GOT3 (cell line): ENCODE measurements around the gene KLC1.
"Not testable (repeated sequence)": the region's sequence is repeated elsewhere in the genome, so short reads cannot be mapped to it uniquely, and the experiment has no call there.

ENCODE experiments used
- DNase-seq: peaks from one replicate; lab custom pipeline; 2025; ENCODE audit warnings: mixed read lengths; lab: John Stamatoyannopoulos, UW

Gene KLC1

DNA sequence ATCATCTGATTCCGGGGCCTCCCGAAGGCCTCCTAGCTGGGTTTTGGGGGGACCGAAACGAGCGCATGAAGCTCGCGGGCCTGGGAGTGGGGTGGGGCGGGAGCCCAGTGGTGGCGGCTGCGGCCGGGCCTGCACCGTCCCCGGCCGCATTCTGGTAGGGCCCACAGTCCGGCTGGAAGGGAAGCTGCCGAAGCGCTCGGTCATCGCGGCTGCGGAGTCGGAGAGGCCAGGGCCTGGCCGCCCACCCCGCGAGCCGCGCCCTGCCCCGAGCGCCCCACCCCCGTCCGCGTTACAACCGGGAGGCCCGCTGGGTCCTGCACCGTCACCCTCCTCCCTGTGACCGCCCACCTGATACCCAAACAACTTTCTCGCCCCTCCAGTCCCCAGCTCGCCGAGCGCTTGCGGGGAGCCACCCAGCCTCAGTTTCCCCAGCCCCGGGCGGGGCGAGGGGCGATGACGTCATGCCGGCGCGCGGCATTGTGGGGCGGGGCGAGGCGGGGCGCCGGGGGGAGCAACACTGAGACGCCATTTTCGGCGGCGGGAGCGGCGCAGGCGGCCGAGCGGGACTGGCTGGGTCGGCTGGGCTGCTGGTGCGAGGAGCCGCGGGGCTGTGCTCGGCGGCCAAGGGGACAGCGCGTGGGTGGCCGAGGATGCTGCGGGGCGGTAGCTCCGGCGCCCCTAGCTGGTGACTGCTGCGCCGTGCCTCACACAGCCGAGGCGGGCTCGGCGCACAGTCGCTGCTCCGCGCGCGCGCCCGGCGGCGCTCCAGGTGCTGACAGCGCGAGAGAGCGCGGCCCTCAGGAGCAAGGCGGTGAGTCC is at the start of gene KLC1:
KLC1 (plus strand) TSS at position 528 of the 819 bp plus-strand sequence. CDS start 25,354 bp downstream, outside the sequence.
- DNase-seq, result peak; percentile 7

DNA sequence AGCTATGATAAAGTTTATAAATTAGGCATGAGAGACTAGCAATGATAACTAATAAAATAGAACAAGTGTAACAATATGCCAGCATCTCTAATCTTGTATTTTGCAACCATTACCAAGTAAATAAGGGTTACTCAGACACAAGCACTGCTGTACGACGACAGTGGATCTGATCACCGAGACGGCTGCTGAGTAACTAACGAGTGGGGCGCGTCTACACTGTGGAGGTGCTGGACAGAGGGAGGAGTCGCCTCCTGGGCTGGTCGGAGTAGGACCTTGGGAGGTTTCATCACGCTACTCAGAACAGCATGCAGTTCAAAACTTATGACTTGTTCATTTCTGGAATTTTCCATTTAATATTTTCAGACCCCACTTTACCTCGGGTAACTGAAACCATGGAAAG is 47.8 kb upstream of the KLC1 start:
- no peak for DNase-seq

DNA sequence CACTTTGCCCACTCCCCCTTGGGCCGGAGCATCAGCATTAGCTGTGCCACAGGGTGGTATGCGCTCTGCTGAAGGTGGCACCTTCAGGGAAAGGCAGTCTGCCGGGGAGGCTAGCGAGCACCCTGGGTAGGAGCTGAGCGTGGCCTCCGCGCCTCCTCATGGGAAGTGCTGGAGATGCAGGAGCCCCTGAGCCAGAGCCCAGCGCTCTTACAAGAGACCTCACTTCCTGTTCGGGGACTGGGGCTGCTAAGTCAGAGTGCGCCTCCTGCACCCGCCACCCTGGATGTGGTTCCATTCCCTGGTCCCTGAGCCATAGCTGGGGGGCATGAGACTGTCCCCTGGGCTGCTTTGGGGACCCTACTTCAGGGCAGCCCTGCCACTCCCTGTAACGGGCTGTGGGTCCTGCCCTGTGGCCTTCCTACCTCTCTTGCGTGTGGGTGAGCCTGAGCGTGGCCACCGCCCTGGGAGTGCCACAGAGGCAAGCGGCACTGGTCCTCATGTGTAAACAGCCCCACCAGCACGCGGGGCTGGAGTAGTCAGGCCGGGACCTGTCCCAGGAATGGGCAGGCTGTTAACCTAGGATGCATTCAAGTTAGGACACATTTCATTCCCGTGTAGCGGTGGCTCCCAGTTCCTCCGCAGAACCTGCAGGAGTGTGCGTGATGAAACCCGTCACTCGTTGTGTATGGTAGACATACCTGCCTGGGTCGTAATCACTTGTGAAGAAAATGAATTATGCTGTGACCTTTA is 46.9 kb upstream of the KLC1 start:
- no peak for DNase-seq

DNA sequence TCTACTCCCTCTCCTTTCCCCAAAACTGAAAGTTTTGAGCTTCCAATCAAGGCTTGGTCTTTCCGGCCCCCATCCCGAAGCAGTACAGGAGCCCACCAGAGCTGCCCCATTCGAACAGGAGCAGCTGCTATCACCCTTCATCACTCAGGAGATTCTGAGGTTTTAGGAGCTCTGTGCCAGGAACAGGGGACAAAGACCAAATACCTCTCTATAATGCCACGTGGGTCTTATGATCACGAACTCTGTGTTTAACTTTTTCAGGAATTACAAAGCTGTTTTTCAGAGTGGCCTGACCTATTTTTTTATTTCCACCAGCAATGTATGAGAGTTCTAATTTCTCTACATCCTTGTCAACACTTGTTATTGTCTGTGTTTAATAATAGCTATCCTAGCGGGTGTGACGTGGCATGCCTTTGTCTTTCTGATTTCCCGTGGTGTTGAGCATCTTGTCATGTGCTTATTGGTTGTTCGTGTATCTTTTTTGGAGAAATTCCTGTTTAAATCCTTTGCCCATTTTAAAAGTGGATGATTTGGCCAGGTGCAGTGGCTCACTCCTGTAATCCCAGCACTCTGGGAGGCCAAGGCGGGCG is 44.6 kb upstream of the KLC1 start:
- DNase-seq, result no peak

DNA sequence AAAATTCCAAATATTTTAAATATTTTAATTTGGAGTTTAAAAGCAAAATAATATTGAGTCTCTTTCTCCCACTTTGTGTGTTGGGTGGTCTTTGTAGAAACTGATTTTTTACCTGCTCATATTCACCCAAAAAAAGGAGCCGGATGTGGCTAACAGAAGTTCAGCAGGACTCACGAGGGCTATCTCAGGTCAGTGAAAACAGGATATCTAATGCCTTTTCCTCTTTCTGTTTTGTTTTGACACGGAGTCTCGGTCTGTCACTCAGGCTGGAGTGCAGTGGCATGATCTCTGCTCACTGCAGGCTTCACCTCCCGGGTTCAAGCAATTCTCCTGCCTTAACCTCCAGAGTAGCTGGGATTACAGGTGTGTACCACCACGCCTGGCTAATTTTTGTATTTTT is 35.4 kb upstream of the KLC1 start:
- DNase-seq, result no peak

DNA sequence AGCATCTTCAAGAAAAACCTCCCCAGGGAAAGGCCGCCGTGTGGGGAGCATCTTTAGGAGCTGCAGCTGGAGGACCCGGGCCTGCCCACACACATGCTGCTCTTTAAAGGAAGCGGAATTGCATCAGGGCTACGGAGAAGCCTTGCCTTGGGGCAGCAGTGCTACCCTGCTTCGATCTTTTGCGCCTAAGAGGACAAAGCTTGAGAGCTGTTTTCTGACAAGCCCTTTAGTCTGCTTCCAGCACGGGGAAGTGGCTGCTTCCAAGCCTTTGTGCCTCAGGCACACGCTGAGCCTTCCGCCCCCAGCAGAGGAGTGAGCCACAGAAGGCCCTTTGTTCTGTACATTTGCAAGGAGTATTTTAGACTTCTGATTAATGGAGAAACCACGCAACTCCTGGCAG is 34.7 kb upstream of the KLC1 start:
- no peak for DNase-seq

DNA sequence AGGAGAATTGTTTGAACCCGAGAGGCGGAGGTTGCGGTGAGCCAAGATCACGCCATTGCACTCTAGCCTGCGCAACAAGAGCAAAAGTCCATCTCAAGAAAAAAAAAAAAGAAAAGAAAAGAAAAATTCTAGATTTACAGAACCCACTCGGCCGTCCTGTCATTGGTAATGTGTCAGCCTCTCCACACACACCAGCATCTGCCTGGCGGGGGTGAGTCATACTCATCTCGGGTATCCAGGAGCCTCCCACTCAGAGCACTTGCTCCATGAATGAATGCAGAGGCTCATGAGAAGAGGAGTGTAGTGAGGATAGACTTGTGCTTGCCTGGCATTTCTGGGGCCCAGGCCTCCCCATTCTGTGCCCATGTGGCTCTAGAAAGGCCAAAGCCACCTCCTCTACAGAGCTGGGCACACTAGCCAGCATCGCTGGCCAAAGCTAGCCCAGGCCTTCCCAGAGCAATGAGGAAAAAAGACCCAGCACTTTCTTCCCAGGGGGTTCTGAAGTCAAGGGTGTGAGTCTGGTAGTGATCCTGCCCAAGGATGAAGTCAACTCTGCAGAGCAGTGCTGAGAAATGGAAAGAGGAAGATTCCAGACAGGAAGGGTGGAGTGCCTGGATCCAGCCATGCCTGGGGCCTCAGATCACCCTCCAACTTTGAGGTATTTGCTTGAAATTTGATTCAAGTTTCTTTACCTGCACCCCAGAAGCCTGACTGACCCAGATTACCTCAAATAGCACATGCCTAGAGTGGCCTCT is 31.2 kb upstream of the KLC1 start:
- no peak for DNase-seq

DNA sequence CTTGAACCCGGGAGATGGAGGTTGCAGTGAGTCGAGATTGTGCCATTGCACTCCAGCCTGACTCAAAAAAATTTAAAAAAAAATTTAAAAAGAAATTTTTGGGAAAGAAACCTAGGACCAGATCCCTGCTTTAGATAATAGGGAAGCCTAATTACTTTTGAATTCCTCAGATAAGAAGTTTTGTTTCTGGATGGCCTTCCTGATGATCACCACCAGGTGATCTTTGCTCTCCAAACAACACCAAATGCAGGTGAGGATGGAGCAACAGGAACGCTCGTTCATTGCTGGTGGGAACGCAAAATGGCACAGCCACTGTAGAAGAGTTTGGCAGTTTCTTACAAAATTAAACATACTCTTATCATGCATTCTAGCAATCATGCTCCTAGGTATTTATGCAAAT is 28.5 kb upstream of the KLC1 start:
- DNase-seq, result no peak

DNA sequence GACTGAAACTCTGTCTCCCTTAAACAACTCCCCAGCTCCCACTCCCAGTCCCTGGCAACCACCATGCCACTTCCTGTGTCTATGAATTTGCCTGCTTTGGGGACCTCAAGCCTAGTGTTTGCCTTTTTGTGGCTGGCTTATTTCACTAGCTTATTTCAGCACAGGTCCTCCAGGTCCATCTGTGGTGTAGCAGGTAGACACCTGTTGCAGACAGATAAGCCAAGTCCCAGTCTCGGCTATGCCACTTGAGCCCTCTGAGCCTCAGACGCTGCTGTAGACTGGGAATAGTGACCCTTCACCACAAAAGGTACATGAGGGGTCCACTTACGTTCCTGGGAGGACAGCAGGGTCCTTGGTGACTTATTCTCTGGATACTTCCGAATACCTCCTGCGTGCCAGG is 24.4 kb upstream of the KLC1 start:
- DNase-seq, result no peak

DNA sequence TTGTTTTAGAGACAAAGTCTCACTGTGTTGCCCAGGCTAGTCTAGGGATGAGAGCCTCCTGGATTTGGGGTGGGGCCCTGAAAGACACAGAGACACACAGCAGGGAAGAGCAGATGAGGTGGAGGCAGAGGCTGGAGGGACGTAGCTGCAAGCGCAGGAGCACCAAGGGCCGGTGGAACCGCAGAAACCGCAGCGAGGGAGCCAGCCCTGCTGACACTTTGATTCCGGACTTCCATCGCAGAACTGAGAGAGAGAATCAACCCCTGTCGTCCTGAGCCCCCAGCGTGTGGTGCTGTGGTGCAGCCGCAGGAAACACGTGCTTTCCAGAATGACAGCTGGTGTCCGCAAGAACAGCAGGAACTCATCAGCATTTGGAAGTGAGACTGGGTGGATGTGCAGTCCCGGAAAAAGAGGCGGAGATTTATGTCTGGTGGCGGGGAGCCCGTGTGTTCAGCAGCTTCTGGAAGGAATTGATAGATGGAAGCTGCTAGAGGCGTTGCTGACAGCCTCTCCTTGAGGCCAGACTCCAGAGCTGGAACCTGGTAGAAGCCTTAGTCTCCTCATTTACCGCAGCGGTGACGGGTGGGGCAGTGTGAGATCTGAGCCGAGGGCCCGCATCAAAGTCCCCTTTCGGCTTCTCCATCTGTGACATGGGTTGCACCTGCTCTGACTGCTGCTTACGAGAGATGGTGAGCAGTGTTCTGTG is 21.9 kb upstream of the KLC1 start:
- DNase-seq, result no peak

DNA sequence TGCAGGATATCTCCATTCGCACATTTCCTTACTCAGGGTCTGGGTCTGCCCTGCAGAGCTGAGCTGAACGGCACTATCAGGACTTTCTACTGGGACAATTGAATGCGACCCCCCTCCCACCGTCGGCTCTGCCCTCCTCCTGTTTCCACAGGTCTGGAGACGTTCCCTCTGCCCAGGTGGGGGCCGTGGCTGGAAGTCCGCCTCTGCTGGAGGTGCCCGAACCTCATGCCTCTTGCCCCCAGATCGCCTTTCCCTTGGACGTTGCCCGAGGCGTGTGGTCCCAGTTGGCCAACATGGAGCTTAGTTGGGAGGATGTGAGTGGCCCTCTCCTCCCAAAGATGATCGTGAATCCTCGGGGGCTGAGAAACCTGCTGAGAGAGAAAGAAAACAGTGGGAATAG is 21.2 kb upstream of the KLC1 start:
- DNase-seq, result no peak

DNA sequence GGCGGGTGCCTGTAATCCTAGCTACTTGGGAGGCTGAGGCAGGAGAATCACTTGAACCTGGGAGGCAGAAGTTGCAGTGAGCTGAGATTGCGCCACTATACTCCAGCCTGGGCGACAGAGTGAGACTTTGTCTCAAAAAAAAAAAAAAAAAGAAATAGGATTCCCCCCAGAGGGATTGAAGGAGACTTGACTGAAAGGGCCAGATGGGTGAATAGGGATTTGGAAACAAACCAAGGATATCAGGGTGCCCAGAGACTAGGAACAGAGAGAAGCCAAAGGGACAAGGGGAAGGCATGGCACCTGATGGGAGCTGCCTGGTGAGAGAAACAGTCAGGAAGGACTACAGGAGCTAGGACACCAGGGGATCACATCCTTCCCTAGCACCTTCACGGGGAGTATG is 19.9 kb upstream of the KLC1 start:
- DNase-seq, result not testable (repeated sequence)

DNA sequence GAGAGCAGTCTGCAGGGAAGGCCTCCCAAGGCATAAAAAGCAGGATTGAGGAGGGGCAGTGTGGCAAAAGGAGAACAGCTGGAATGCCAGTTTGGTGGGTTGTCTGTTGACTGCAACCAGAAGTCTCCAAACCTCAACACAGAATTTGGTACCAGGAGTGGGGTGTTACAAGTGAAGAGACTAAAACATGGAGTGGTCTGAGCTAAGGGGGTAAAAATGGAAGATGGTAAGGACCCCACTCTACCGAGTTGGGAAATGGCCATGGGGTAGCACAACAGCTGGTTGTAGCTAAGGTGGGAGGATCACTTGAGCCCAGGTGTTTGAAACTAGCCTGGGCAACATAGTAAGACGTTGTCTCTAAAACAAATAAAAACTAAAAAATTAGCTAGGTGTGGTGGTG is 17.8 kb upstream of the KLC1 start:
- DNase-seq, result no peak

DNA sequence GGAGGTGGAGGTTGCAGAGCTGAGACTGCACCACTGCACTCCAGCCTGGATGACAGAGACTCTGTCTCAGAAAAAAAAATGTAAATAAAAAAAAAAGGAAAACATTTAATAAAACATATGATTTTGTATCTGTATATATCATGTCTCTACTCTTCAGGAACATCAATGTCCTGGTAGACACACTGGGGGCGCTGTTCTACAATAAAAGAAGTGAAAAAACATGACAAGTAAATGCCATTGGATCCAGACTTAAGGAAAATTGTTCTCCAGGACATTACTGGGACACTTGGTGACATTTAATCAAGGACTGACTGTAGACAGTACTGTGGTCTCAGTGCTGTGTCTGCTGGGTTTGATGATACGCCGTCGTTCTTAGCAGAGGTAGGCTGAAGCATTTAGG is 15.5 kb upstream of the KLC1 start:
- no peak for DNase-seq

DNA sequence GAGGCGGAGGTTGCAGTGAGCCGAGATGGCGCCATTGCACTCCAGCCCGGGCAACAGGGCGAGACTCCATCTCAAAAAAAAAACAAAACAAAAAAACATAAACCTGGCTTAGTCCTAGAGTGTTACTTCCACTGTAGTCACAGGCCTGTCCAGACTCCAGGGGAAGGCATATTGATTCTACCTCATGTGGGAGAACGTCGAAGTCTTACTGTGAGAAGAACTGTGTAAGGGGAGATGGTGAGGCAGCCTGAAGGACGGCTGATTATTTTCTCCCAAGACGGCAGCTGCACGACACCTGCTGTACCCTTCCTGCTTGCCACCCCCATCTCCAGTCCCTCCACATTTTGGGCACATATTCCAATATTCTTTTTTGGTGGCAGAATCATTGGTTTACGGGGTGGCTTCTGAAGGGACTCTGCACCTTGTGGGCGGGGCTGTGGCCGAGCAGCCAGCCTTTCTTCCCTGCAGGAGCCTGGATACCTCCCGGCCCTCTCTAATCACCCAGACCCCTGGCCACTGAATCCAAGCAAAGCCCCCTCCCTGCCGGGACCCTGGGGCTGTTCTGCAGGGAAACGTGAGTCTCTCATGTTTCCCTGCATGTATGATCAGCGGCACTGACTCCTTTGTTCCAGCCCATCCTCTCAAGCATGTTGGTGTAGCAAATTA is 12.2 kb upstream of the KLC1 start:
- DNase-seq, result no peak

DNA sequence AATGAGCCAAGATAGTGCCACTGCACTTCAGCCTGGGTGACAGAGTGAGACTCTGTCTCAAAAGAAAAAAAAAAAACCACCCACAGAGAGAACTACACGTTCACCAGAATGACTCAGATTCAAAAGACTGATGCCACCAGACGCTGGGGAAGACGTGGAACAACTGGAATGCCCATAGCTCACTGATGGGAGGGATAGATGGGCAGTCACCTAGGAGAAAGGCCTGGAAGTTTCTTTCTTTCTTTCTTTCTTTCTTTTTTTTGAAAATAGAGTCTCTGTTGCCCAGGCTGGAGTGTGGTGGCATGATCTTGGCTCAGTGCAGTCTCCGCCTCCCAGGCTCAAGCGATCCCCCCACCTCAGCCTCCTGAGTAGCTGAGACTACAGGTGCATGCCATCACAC is 10.0 kb upstream of the KLC1 start:
- no peak for DNase-seq

DNA sequence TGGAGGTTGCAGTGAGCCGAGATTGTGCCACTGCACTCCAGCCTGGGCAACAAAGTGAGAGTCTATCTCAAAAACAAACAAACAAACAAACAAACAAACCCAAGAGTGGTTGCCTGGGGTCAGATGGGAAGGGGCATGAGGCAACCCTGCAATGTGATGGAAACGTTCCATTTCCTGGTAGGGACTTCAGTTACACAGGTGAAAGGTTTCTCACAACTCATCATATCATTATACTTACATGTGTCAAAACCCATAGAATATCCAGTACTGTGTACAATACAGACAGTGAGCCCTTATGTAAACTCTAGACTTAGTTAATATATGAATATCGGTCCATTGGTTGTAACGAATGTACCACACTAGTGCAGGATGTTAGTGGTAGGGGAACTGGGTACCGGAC is 7.2 kb upstream of the KLC1 start:
- no peak for DNase-seq

DNA sequence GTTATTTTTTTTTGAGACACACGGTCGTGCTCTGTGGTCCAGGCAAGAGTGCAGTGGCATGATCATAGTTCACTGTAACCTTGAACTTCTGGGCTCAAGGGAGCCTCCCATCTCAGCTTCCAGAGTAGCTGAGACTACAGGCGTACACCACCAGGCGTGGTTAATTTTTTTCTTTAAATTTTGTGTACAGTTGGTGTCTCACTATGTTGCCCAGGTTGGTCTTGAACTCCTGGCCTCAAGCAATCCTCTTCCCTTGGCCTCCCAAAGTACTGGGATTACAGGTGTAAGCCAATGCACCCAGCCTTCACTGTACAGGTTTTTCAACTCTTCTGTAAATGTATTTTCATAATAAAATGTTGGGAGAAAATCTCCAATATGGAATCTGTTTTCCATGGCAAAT is 5.7 kb upstream of the KLC1 start:
- no peak for DNase-seq

DNA sequence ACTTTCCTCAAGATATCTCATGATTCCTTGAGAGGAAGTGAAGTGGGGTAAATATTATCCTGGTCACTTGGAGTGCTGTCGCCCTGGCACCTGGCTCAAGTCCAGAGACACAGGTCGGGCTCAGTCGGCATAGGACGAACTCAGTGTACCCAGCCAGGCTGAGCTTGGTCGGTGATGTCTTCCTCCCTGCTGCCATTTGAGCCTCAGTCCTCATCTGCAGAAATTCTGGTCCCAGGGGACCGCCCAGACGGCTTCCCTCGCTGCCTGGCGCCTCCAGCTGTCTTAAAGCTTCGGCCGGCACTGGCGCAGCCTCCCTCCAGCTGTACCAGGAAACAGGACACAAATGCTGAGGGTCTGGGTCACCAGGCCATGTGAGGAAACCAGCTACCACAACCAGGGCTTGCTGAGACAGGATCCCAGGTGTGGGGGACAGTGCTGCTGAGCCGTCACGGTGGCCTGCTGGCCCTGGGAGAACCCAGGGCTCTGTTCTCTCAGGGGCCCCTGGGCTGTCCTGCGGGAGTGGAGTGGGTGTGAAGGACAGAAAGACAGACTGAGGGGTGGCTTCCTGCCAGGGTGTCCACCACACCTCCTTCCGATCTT is 5.0 kb upstream of the KLC1 start:
- DNase-seq, result no peak

DNA sequence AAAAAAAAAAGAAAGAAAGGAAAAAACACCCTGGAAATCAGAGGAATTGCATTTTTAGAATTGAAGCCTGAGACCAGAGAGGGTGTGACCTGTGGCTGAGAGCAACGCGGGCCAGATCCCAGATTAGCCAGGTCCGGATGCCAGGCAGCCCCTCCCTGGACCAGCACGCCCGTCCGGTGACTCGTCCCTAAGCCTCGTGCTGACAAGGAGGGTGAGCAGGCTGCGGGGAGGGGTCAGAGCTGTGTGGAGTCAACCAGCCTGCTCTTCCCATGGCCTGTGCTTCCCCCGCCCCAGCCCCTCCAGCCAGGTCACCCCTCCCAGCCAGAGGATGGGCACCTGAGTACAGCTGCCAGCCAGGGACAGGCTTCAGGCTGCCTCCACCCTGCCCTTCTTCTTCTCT is 4.2 kb upstream of the KLC1 start:
- DNase-seq, result no peak
